ENCODE measurements around the gene GGTLC1.

The GGTLC1 gene

GRCh38 chr20:23959054-23959453, 29.5 kb downstream of the GGTLC1 start:
- no peak for DNase-seq (ENCODE audit: low spot score)
- TF ChIP-seq, protein P1, sequence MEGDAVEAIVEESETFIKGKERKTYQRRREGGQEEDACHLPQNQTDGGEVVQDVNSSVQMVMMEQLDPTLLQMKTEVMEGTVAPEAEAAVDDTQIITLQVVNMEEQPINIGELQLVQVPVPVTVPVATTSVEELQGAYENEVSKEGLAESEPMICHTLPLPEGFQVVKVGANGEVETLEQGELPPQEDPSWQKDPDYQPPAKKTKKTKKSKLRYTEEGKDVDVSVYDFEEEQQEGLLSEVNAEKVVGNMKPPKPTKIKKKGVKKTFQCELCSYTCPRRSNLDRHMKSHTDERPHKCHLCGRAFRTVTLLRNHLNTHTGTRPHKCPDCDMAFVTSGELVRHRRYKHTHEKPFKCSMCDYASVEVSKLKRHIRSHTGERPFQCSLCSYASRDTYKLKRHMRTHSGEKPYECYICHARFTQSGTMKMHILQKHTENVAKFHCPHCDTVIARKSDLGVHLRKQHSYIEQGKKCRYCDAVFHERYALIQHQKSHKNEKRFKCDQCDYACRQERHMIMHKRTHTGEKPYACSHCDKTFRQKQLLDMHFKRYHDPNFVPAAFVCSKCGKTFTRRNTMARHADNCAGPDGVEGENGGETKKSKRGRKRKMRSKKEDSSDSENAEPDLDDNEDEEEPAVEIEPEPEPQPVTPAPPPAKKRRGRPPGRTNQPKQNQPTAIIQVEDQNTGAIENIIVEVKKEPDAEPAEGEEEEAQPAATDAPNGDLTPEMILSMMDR (IDR thresholded peaks at IDR 0.05; ENCODE audit: extremely low read depth, insufficient read depth, missing control alignments), result no peak

GRCh38 chr20:23955896-23956295, 32.7 kb downstream of the GGTLC1 start:
- TF ChIP-seq, protein P1 (IDR thresholded peaks at IDR 0.05; ENCODE audit: extremely low read depth, insufficient read depth, missing control alignments), result no peak
- DNase-seq (ENCODE audit: low spot score), result no peak
- in situ Hi-C loops (cut with MboI; ENCODE audit: low pct_unique_long_range_greater_than_20kb, low sequenced_read_pairs, unreplicated experiment), result no loop called here

More at GRCh38 chr20:23959054-23959453, 29.5 kb downstream of the GGTLC1 start:
- in situ Hi-C loops (cut with MboI; ENCODE audit: low pct_unique_long_range_greater_than_20kb, low sequenced_read_pairs, unreplicated experiment), result no loop called here

GRCh38 chr20:23954008-23954745, 34.4 kb downstream of the GGTLC1 start:
- no peak for DNase-seq (ENCODE audit: low spot score)
- in situ Hi-C loops (cut with MboI; ENCODE audit: low pct_unique_long_range_greater_than_20kb, low sequenced_read_pairs, unreplicated experiment), result no loop called here
- TF ChIP-seq, protein P1 (IDR thresholded peaks at IDR 0.05; ENCODE audit: extremely low read depth, insufficient read depth, missing control alignments), result no peak

DNA sequence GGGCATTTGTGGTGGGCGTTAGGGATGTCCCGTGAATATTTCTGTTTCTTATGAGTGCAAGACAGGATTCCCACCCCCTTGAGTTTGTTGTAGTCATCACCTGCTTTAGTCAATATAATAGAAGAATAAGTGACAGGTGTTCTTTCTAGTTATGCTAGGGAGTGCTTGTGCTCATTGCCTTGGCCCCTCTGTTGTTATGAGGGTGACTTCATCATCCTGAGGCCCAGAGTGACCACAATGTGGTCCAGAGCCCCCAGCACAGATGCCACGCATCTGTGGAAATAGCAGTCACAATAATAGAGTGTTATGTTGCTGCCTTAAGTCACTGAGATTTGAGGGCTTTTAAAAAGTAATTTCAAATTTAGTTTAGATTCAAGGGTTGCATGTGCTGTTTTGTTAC, 42.4 kb downstream of the GGTLC1 start:
- DNase-seq (ENCODE audit: low spot score), result no peak
- in situ Hi-C loops (cut with MboI; ENCODE audit: low pct_unique_long_range_greater_than_20kb, low sequenced_read_pairs, unreplicated experiment), result no loop called here
- TF ChIP-seq, protein P1 (IDR thresholded peaks at IDR 0.05; ENCODE audit: extremely low read depth, insufficient read depth, missing control alignments), result no peak

DNA sequence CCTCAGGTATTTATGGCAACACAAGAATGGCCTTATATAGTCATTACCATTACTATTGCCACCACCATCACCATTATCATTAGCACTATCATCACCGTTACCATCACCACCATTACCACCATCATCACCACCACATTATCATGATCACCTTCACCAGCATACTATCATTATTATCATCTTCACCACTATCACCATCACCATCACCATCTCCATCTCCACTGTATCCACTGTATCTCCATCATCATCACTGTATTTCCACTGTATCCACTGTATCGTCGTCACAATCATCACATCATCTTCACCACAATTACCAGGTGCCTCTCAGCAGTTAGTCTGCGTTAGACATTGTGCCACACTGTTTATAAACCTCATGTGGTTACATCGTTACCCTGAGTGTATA, 45.3 kb downstream of the GGTLC1 start:
- in situ Hi-C loops (cut with MboI; ENCODE audit: low pct_unique_long_range_greater_than_20kb, low sequenced_read_pairs, unreplicated experiment), result no loop called here
- TF ChIP-seq, protein P1 (IDR thresholded peaks at IDR 0.05; ENCODE audit: extremely low read depth, insufficient read depth, missing control alignments), result no peak

DNA sequence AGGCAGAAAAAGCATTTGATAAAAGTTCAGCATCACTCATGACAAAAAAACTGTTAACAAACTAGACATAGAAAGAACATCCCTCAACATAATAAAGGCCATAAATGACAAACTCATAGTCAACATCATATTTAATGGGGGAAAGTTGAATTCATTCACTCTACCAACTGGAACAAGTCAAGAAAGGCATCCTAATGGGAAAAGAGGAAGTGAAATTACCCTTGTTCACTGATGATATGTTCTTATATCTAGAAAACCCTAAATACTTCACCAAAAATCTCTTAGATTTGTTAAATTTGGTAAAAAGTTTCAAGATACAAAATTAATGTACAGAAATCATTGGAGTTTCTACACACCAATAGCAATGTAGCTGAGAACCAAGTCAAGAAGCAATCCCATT, 48.9 kb downstream of the GGTLC1 start:
- DNase-seq (ENCODE audit: low spot score), result no peak

More for the DNA sequence above, 45.3 kb downstream of the GGTLC1 start:
- no peak for DNase-seq (ENCODE audit: low spot score)

More for the DNA sequence above, 48.9 kb downstream of the GGTLC1 start:
- in situ Hi-C loops (cut with MboI; ENCODE audit: low pct_unique_long_range_greater_than_20kb, low sequenced_read_pairs, unreplicated experiment), result no loop called here
- TF ChIP-seq, protein P1 (IDR thresholded peaks at IDR 0.05; ENCODE audit: extremely low read depth, insufficient read depth, missing control alignments), result no peak
